Colonic mucosa (tissue), 4 donors: Measurements from ENCODE around the gene BRD4. TPM values are rescaled to one million over a fixed set of nuclear protein-coding genes. Genes with fewer than 3 reads are reported as not detected.
"Not testable (repeated sequence)": the region's sequence is repeated elsewhere in the genome, so short reads cannot be mapped to it uniquely, and the experiment has no call there.

Experiments
- DNase-seq: peaks from one replicate; pipeline ENCODE4 v3.0.0-alpha.2; 2020
- H3K27ac ChIP-seq: fragments of 200-600 bp; one replicate; pipeline ENCODE4 v1.8.0; 2021
- H3K27me3 ChIP-seq: fragments of 200-600 bp; one replicate; pipeline ENCODE4 v1.8.0; 2021
- H3K36me3 ChIP-seq: fragments of 200-600 bp; one replicate; pipeline ENCODE4 v1.8.0; 2021
- H3K4me1 ChIP-seq: fragments of 200-600 bp; one replicate; pipeline ENCODE4 v1.8.0; 2021; ENCODE audit warnings: mild to moderate bottlenecking
- H3K4me3 ChIP-seq: fragments of 200-600 bp; one replicate; pipeline ENCODE4 v1.8.0; 2021
- H3K9ac ChIP-seq, 2 donors: one replicate each; pipeline ENCODE4 v1.7.0; 2013; ENCODE audit warnings: control low read depth in 2 of 2, low read depth in 2 of 2, low read length in 2 of 2
- H3K9me3 ChIP-seq: fragments of 200-600 bp; one replicate; pipeline ENCODE4 v1.8.0; 2021
- CTCF ChIP-seq: fragments of 200-600 bp; IDR thresholded peaks from one replicate; pipeline ENCODE4 v1.8.0; 2022; ENCODE audit warnings: antibody characterized with exemption, mild to moderate bottlenecking
- intact Hi-C: fragments of 100-400 bp; cut with DNase I; formaldehyde crosslinking; loops from one replicate; pipeline ENCODE4 v1.14.1; 2022
- total RNA-seq, 2 donors: library from RNA; stranded (reverse); fragmentation: NEBNext Ultra II Directional in 1 of 2; extraction: Animal tissue kit (Norgen Biotek cat#: 25700) in 1 of 2; gene quantifications; one replicate each; pipeline ENCODE4 v1.2.1, GENCODE V29; 2021
- donor health status: healthy.
- donor health status: DM: no; HTN: no; CAD: no.
- donor health status: DM: no; HTN: no; CAD: no.

The BRD4 gene
- total RNA-seq, 2 donors from 2014 or later: 67.2 to 82.7 TPM

GRCh38 chr19:15337202-15337601, 4.9 kb upstream of the BRD4 start:
- no peak for TF ChIP-seq CTCF
- no peak overlapping the region for H3K27ac ChIP-seq
- no peaks in the 10 kb centered on the region for H3K9me3 ChIP-seq
- no peaks in the 10 kb centered on the region for H3K36me3 ChIP-seq
- H3K27me3 ChIP-seq: no peaks in the 10 kb centered on the region
- no peak overlapping the region for H3K4me3 ChIP-seq
- no peak overlapping the region for H3K9ac ChIP-seq
- no peak for DNase-seq
- no peaks in the 10 kb centered on the region for H3K4me1 ChIP-seq
- intact Hi-C loops: no loop called here

- DNase-seq, H3K27ac ChIP-seq, H3K27me3 ChIP-seq, H3K9ac ChIP-seq, H3K4me3 ChIP-seq, H3K36me3 ChIP-seq, H3K4me1 ChIP-seq, intact Hi-C loops, H3K9me3 ChIP-seq: not testable (repeated sequence)
Measured at GRCh38 chr19:15335992-15336391, 3.7 kb upstream of the BRD4 start.

- TF ChIP-seq CTCF: no peak
- Histone ChIP-seq H3K27ac (peak overlapping the region; percentile 80), H3K27me3 (no peaks in the 10 kb centered on the region), H3K4me3 (peak overlapping the region; percentile 86), H3K36me3 (no peaks in the 10 kb centered on the region), H3K9ac (peak overlapping the region; percentile 64 to 93), H3K9me3 (no peaks in the 10 kb centered on the region), H3K4me1 (no peaks in the 10 kb centered on the region)
- DNase-seq: peak; percentile 41
- intact Hi-C loops: no loop called here
Measured at GRCh38 chr19:15331419-15332310, 674 bp downstream of the BRD4 start.

GRCh38 chr19:15330801-15331418, 1.4 kb downstream of the BRD4 start:
- intact Hi-C loops: no loop called here
- peak overlapping the region; percentile 86 for H3K4me3 ChIP-seq
- peak overlapping the region; percentile 80 for H3K27ac ChIP-seq
- H3K36me3 ChIP-seq: no peaks in the 10 kb centered on the region
- no peak for TF ChIP-seq CTCF
- no peaks in the 10 kb centered on the region for H3K4me1 ChIP-seq
- no peaks in the 10 kb centered on the region for H3K9me3 ChIP-seq
- peak overlapping the region; percentile 64 to 74 for H3K9ac ChIP-seq
- H3K27me3 ChIP-seq: no peaks in the 10 kb centered on the region
- peak; percentile 37 for DNase-seq

GRCh38 chr19:15328312-15328711, 4.0 kb downstream of the BRD4 start:
- no peaks in the 10 kb centered on the region for H3K27me3 ChIP-seq
- no peak for DNase-seq
- H3K9ac ChIP-seq: no peak overlapping the region
- no peak overlapping the region for H3K4me3 ChIP-seq
- TF ChIP-seq CTCF: no peak
- H3K4me1 ChIP-seq: peaks cover 19% of the 10 kb centered on the region
- H3K36me3 ChIP-seq: no peaks in the 10 kb centered on the region
- H3K27ac ChIP-seq: no peak overlapping the region
- intact Hi-C loops: no loop called here
- H3K9me3 ChIP-seq: no peaks in the 10 kb centered on the region
